K562 (cell line): ENCODE measurements around the gene KCNJ10. TPM values are rescaled to one million over a fixed set of nuclear protein-coding genes. Genes with fewer than 3 reads are reported as not detected.

ENCODE experiments used
- ARID3B ChIP-seq: fragments of 250-450 bp; sonication (Bioruptor Pico); IDR thresholded peaks from 2 replicates; pipeline ENCODE4 v1.4.0; 2020; ENCODE audit warnings: borderline replicate concordance
- CBX3 ChIP-seq, 2 experiments: IDR thresholded peaks; 1 replicate in 1 of 2; 2 replicates in 1 of 2; pipeline ENCODE4 v1.6.1; 2012; ENCODE audit warnings: inconsistent platforms in 2 of 2, low read length in 2 of 2, borderline replicate concordance in 1 of 2, control low read depth in 1 of 2
- HNRNPL ChIP-seq: fragments of 200-400 bp; formaldehyde crosslinking; IDR thresholded peaks from 2 replicates; pipeline ENCODE4 v1.6.1; 2017; ENCODE audit warnings: low read depth, mild to moderate bottlenecking, low read length
- KDM2B ChIP-seq: fragments of 250-450 bp; sonication (Bioruptor Pico); IDR thresholded peaks from 2 replicates; pipeline ENCODE4 v1.8.0; 2021; ENCODE audit warnings: mild to moderate bottlenecking, moderate library complexity
- MAZ ChIP-seq, 2 experiments: fragments of 450-650 bp in 1 of 2; sonication (generic) in 1 of 2; formaldehyde crosslinking; IDR thresholded peaks in 1 of 2; conservative IDR thresholded peaks in 1 of 2; 2 replicates each; pipeline versions ENCODE4 v1.4.0 to v1.5.0; 2020; ENCODE audit warnings: mild to moderate bottlenecking in 1 of 2, missing genetic modification reagents in 1 of 2
- POLR3G ChIP-seq: IDR thresholded peaks from 2 replicates; pipeline ENCODE4 v1.6.1; 2011; ENCODE audit not compliant: insufficient read length, insufficient replicate concordance; ENCODE audit errors: extremely low read depth
- RCOR1 ChIP-seq, 2 experiments: IDR thresholded peaks; 2 replicates each; pipeline ENCODE4 v1.6.1; 2012; ENCODE audit warnings: low read depth in 2 of 2, low read length in 2 of 2, borderline replicate concordance in 1 of 2, improper control_type of control experiment in 1 of 2
- TOE1 ChIP-seq, 2 experiments: fragments of 450-650 bp in 1 of 2; sonication (generic) in 1 of 2; formaldehyde crosslinking in 1 of 2; IDR thresholded peaks; 2 replicates each; pipeline versions ENCODE4 v1.7.1 to v1.8.0; 2016 to 2022; ENCODE audit warnings: borderline replicate concordance in 2 of 2, mild to moderate bottlenecking in 2 of 2, antibody characterized with exemption in 1 of 2, inconsistent platforms in 1 of 2, low read depth in 1 of 2, missing genetic modification reagents in 1 of 2, moderate library complexity in 1 of 2
- ZNF146 ChIP-seq: IDR thresholded peaks from one replicate; pipeline ENCODE4 v1.6.1; 2018; ENCODE audit warnings: missing compliant biosample characterization; ENCODE audit not compliant: unreplicated experiment
- ZNF197 ChIP-seq: fragments of 200-800 bp; sonication (Bioruptor generic); IDR thresholded peaks from 2 replicates; pipeline ENCODE4 v1.6.1; 2016; ENCODE audit warnings: low read depth, missing genetic modification characterization, missing compliant biosample characterization
- ZNF584 ChIP-seq: fragments of 200-800 bp; sonication (Bioruptor generic); IDR thresholded peaks from 2 replicates; pipeline ENCODE4 v1.6.1; 2016; ENCODE audit warnings: low read depth, mild to moderate bottlenecking, missing genetic modification characterization, missing compliant biosample characterization
- polyA plus RNA-seq, 8 experiments: library from polyadenylated mRNA; depleted of rRNA in 4 of 8; stranded (reverse) in 5 of 8; unstranded in 3 of 8; fragments of >200 nt; fragmentation: Nextera tagmentation in 2 of 8; fragmentation: Illumina TruSeq in 1 of 8; extraction: Ambion mirVana in 2 of 8; extraction: Trizol in 1 of 8; gene quantifications; 2 replicates each; pipeline versions ENCODE4 v1.2.1 to v1.2.3, GENCODE V29; 2011 to 2014; ENCODE audit warnings: inconsistent platforms in 1 of 8, missing spikeins in 1 of 8
- total RNA-seq, 7 experiments: library from RNA; depleted of rRNA in 6 of 7; stranded (reverse); fragments of >200 nt in 6 of 7; fragmentation: Illumina TruSeq in 2 of 7; extraction: Trizol in 2 of 7; gene quantifications; 2 replicates each; pipeline versions ENCODE4 v1.2.1 to v1.2.3, GENCODE V29; 2011 to 2021; ENCODE audit warnings: low replicate concordance in 1 of 7
- TF ChIP-seq, protein P1 (sequence below): fragments of 450-650 bp; IDR thresholded peaks from 2 replicates; pipeline ENCODE4 v1.7.0; 2016; ENCODE audit warnings: borderline replicate concordance
- TF ChIP-seq, protein P2 (sequence below): fragments of 250-450 bp; sonication (Bioruptor Pico); IDR thresholded peaks from 2 replicates; pipeline ENCODE4 v1.4.0; 2020
- TF ChIP-seq, protein P3 (sequence below): fragments of 250-450 bp; sonication (Bioruptor Pico); IDR thresholded peaks from 2 replicates; pipeline ENCODE4 v1.9.0; 2021; ENCODE audit warnings: mild to moderate bottlenecking

The KCNJ10 gene
- total and polyA plus RNA-seq, 9 of the 15 experiments (the other 6 are each of a cell fraction or from before 2014, with no cell fraction given) = 0.06 to 0.11 TPM; not detected in 7

DNA sequence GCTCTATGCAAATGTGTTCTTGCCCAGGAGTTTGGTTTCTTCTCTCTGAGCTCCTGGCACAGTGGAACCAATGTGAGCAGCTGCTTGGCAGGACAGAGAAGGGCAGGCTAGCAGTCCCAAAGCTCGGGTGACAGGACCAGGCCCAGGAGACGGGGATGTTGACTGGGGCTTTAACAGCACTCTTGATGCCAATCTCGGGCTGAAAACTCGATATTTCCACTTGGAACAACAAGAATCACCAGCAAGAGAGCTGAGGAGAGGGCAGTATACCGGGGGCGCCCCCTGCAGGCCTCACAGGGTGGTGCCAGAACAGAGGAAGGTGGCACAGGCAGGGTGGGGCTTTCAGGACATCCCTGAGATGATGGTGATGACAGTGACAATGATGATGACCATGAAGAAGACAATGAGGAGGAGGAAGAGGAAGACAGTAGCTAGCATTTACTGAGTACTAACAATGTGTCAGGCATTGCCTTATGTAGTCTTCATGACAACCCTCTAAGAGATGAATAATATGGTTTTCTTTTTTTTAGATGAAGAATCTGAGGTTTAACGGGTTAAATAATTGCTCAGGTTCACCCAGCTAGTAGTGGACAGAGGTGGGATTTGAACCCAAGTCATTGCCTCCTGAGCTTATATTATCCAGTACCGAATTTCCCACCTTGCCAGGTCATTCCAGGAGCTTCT, 8.7 kb upstream of the KCNJ10 start (continued):
- TF ChIP-seq, protein P1, sequence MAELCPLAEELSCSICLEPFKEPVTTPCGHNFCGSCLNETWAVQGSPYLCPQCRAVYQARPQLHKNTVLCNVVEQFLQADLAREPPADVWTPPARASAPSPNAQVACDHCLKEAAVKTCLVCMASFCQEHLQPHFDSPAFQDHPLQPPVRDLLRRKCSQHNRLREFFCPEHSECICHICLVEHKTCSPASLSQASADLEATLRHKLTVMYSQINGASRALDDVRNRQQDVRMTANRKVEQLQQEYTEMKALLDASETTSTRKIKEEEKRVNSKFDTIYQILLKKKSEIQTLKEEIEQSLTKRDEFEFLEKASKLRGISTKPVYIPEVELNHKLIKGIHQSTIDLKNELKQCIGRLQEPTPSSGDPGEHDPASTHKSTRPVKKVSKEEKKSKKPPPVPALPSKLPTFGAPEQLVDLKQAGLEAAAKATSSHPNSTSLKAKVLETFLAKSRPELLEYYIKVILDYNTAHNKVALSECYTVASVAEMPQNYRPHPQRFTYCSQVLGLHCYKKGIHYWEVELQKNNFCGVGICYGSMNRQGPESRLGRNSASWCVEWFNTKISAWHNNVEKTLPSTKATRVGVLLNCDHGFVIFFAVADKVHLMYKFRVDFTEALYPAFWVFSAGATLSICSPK = no peak
- TF ChIP-seq, protein P2, sequence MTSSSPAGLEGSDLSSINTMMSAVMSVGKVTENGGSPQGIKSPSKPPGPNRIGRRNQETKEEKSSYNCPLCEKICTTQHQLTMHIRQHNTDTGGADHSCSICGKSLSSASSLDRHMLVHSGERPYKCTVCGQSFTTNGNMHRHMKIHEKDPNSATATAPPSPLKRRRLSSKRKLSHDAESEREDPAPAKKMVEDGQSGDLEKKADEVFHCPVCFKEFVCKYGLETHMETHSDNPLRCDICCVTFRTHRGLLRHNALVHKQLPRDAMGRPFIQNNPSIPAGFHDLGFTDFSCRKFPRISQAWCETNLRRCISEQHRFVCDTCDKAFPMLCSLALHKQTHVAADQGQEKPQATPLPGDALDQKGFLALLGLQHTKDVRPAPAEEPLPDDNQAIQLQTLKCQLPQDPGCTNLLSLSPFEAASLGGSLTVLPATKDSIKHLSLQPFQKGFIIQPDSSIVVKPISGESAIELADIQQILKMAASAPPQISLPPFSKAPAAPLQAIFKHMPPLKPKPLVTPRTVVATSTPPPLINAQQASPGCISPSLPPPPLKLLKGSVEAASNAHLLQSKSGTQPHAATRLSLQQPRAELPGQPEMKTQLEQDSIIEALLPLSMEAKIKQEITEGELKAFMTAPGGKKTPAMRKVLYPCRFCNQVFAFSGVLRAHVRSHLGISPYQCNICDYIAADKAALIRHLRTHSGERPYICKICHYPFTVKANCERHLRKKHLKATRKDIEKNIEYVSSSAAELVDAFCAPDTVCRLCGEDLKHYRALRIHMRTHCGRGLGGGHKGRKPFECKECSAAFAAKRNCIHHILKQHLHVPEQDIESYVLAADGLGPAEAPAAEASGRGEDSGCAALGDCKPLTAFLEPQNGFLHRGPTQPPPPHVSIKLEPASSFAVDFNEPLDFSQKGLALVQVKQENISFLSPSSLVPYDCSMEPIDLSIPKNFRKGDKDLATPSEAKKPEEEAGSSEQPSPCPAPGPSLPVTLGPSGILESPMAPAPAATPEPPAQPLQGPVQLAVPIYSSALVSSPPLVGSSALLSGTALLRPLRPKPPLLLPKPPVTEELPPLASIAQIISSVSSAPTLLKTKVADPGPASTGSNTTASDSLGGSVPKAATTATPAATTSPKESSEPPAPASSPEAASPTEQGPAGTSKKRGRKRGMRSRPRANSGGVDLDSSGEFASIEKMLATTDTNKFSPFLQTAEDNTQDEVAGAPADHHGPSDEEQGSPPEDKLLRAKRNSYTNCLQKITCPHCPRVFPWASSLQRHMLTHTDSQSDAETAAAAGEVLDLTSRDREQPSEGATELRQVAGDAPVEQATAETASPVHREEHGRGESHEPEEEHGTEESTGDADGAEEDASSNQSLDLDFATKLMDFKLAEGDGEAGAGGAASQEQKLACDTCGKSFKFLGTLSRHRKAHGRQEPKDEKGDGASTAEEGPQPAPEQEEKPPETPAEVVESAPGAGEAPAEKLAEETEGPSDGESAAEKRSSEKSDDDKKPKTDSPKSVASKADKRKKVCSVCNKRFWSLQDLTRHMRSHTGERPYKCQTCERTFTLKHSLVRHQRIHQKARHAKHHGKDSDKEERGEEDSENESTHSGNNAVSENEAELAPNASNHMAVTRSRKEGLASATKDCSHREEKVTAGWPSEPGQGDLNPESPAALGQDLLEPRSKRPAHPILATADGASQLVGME (CRISPR knock-in tag) = no peak
- no peak for TF ChIP-seq ZNF197 (CRISPR knock-in tag)
- TF ChIP-seq CBX3 (IDR thresholded peaks at IDR 0.05; ENCODE audit: borderline replicate concordance in 1 of 2, low read length in 2 of 2) = no peak
- TF ChIP-seq POLR3G = no peak
- TF ChIP-seq, protein P3, sequence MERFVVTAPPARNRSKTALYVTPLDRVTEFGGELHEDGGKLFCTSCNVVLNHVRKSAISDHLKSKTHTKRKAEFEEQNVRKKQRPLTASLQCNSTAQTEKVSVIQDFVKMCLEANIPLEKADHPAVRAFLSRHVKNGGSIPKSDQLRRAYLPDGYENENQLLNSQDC (CRISPR knock-in tag) = no peak
- TF ChIP-seq ZNF146 = no peak
- no peak for TF ChIP-seq HNRNPL
- peak in 1 of 2 experiments; percentile 57; a peak in 2 of 4 replicates for TF ChIP-seq RCOR1 (IDR thresholded peaks at IDR 0.05; ENCODE audit: borderline replicate concordance in 1 of 2, low read depth in 2 of 2, low read length in 2 of 2)
- TF ChIP-seq ZNF584 = no peak
- no peak for TF ChIP-seq TOE1 (IDR thresholded peaks at IDR 0.05; ENCODE audit: borderline replicate concordance)
- no peak for TF ChIP-seq TOE1 (CRISPR knock-in tag; IDR thresholded peaks at IDR 0.05; ENCODE audit: borderline replicate concordance, low read depth)
- no peak for TF ChIP-seq ARID3B (CRISPR knock-in tag)
- peak; percentile 17 to 41; a peak in 1 of 4 replicates for TF ChIP-seq MAZ (CRISPR knock-in tag; conservative IDR thresholded peaks at IDR 0.05 in 1 of 2, IDR thresholded peaks at IDR 0.05 in 1 of 2)
- TF ChIP-seq KDM2B = no peak
